HG02678 (cell line): ENCODE data around the gene LCN12.

Source experiments
- ATAC-seq: cut with Tn5 transposase; IDR thresholded peaks from one replicate; pipeline ENCODE4 v1.9.1; 2021; ENCODE audit warnings: mild to moderate bottlenecking, moderate library complexity; ENCODE audit not compliant: unreplicated experiment

The LCN12 gene

DNA sequence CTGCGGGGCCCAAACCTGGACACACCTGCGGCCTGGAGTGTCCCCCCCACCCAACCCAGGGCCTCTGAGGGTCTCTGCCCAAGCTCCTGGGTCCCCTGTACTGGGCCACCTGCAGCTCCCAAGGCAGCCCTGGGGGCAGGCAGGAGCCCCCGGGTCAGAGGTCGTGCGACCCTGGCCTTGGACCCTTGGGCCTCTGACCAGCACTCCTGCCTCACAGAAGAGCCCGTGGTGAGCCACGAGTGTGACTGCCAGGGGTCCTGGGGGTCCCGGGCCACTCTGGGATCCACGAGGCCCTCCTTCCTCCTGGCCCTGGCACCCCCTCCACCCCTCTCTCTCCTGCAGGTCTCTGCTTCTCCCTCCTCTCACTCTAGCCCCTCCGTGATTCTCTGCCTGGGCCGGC, 20.3 kb downstream of the LCN12 start:
- ATAC-seq, result no peak

- ATAC-seq, result no peak
Measured at GRCh38 chr9:136972743-136973142, 20.7 kb downstream of the LCN12 start.

DNA sequence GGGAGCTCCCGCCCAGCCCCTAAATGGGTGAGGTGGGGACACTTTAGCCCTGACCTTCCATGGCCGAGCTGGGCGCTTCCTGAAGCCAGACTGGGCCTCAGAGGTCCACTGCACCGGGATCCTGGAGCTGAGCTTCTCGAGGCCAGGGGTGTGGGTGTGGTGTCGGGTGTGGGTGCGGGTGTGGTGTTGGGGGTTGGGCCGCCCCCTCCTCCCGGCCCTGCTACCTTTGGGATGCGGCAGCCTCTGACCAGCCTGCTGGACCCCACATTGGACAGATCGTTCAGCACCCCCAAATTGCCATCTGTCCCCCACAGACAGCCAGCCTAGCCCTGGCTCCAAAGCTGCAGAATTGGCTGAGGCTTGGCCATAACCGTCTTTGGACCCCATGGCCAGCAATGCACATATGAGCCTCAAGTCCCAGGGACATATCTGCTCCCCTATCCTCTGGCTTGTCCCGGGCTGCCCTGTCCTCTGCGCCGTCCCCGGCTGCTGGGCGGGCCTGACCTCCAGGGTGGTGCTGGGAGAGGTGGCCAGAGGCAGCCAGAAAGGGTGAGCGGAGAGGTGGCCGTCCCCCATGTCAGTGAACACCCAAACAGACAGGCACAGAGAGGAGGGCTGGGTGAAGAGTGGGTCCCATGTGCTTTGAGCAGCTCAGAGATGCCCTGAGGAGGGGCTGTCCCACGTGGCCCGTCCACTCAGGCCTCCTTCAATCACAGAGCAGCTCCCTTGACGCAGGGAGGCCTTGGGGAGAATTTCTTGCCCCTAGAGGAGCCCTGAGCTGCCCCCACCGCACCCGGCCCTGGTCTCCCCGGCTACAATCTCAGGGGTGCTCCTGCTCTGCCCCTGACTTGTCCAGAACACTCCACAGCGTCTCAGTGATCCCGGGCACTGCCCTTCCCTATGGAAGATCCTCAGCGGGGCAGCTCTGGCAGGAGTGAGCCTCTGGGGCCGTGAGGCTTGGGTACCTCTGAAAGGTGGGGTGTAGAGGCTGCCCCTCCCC, 21.8 kb downstream of the LCN12 start:
- ATAC-seq, result no peak

- ATAC-seq, result no peak
Measured at GRCh38 chr9:136974817-136975535, 22.9 kb downstream of the LCN12 start.

GRCh38 chr9:136975644-136976043, 23.6 kb downstream of the LCN12 start:
- no peak for ATAC-seq

DNA sequence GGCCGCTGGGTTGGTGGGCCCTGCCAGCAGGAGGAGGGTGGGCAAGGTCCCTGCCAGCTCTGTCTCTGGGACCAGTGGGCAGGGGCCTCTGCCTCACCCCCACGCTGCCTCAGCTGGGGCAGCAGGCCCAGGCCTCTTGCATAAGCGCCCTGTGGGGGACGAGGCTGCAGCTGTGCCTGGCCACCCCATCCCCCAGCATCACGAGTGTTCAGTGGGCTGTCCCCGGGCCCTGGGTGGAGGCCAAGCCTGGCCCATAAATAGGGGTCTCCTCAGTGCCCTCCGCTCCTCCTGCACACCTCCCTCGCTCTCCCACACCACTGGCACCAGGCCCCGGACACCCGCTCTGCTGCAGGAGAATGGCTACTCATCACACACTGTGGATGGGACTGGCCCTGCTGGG, 25.1 kb downstream of the LCN12 start, which contains the start of gene PTGDS:
Gene PTGDS, plus strand, starts transcription at position 282 of the 400 bp plus-strand sequence. Its CDS starts 75 bp downstream, at position 357.
- ATAC-seq, result no peak

GRCh38 chr9:136977649-136978072, 25.6 kb downstream of the LCN12 start:
- ATAC-seq, result no peak

DNA sequence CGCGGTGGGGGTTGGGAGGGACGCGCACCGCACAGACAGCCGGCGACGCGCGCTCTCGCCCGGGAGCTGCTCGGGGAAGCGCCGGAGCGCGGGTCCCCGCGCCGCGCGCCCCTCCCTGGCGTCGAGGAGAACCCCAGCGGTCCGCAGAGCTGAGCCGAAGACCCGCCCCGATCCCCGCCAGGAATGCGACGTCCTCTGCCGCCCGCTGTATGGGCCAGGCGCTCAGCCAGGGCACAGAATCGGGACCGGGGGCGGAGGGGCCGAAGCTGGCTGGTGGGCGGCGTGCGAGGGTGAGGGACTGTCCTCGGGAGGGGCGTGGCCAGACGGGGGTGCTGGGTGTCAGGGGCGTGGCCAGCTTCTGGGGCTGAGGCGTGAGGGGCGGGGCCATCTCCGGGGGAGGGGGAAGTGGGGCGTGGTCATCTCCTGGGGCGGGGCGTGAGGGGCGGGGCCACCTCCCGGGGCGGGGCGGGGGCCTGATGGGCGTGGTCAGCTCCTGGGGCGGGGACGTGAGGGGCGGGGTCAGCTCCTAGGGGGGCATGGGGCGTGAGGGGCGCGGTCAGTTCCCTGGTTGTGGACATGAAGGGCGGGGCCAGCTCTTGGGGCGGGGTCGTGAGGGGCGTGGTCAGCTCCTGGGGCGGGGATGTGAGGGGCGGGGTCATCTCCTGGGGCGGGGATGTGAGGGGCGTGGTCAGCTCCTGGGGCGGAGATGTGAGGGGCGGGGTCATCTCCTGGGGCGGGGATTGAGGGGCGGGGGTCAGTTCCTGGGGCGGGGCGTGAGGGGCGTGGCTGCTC, 26.2 kb downstream of the LCN12 start:
- no peak for ATAC-seq

GRCh38 chr9:136978865-136979544, 26.9 kb downstream of the LCN12 start:
- no peak for ATAC-seq

DNA sequence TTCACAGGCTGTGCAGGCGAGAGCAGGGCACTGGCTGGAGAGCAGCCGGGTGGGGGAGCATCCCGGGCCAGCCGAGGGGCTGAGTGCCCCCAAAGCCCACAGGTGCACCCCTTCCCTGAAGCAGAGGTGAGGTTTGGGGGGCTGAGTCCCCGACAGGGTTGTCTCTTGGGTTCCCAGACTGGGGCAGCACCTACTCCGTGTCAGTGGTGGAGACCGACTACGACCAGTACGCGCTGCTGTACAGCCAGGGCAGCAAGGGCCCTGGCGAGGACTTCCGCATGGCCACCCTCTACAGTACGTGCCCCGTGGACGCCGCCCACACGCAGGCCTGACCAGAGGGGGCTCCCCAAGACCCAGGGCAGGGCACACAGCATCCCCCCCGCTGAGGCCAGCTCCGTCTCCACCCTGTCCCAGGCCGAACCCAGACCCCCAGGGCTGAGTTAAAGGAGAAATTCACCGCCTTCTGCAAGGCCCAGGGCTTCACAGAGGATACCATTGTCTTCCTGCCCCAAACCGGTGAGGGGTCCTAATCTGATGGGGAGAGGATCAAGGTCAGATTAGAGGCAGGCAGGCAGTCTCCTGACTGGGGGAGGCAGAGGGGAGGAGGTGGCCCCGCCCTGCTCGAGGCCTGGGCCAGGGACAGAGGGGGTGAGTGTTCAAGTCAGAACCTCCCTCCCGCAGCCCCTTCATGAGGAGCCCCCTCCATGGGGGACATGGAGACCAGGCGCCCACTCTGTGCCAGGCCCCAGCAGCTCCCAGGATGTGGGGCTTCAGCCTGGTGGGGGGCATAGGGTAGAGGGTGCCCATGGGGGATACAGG, 27.9 kb downstream of the LCN12 start:
- ATAC-seq, result no peak

DNA sequence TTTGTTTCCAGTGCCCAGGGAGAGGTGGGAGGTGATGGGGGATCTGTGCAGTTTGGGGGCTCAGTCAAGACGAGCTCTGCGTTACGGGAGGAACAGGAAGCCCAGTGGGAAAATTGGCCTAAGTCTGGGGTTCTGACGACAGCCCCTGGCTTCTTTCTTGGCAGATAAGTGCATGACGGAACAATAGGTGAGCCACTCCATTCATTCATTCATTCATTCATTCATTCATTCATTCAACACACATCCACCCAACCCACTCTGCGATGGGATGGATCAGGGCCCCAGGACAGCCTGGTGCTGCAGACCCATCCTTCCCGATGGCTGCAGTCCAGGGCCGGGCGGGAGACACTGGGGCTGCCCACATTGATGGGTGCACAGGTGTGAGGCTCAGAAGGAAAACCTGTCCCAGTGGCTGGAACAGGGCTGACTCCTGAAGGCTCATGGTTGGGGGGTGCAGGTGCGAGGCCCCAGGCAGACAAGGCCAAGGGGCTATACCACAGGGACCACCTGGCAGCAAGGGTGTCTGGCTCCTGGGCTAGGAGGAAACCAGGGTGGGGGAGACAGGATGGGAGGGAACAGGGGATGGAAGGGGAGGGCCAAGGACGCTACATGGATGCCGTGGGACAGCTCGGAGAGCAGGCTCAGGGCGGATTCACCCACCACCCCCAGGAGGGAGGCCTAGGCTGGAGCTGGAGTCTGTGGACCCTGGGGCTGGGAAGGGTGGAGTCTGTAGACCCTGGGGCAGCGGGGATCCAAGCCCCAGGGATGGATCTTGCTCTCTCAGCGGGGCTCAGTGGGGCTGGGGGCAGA, 28.8 kb downstream of the LCN12 start:
- no peak for ATAC-seq

DNA sequence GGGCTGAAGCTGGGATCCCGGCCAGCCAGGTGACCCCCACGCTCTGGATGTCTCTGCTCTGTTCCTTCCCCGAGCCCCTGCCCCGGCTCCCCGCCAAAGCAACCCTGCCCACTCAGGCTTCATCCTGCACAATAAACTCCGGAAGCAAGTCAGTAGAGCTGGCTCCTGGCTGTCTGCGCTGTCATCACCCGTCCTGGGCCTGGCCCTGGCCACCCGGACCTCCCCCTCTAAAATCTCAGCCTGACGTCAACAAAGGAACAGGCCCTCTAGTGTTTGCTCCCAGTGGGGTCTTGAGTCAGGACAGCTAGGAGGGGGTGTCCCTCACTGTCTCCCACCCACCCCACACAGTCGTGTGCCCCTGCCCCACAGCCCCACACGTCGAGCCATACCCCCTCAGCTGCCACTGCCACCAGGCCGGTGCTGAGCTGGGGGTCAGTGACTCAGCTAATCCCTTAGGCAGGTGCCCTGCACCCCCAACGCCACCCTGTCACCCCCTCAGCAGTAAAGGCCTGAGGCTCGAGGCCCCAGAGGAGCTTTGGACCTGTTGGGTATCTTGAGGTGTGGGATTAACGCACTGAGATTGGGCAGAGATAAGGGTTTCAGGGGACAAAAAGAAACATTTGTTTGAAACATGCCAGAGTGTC, 29.6 kb downstream of the LCN12 start:
- no peak for ATAC-seq

DNA sequence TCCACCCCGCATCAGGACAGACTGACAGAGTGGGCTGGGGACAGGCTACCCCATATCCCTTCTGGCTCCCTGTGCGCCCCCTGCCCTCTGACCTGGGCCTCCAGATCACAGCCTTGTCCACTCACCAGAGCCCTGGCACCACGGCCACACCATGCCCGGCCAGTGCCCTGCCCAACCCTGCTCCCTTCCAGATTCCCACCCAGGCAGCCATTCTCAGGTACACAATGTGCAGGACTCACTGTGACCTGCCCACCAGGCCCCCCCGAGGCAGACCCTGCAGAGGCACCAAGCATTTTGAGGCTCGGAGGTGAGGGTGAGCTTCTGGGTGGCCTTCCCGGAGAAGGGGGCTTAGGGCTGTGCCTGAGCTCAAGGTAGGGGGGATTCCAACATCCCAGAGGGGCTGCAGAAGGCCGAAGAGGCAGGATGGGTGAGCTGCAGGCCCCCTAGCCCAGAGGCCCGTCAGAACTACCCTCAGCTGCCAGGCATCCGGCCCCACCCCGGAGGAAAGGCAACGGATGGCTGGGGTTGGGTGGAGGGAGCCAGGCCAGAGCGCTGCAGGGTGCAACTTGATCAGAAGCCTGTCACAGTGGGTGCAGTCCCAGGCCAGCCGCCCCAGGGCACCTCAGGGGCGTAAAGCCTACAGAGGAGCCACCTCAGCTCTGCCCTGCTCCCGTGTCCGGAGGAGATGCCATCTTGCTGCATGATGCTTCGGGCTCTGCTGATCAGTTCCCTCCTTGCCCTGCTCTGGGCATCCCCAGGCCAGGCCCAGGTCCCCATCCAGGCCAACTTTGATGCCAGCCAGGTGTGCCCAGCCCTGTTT, 30.4 kb downstream of the LCN12 start, which contains the start of gene LCNL1:
Gene LCNL1, plus strand, starts transcription at position 762 of the 820 bp plus-strand sequence. CDS start 594 bp downstream, outside the sequence.
- ATAC-seq, result no peak

- ATAC-seq, result no peak
Measured at GRCh38 chr9:136983167-136983566, 31.1 kb downstream of the LCN12 start.

DNA sequence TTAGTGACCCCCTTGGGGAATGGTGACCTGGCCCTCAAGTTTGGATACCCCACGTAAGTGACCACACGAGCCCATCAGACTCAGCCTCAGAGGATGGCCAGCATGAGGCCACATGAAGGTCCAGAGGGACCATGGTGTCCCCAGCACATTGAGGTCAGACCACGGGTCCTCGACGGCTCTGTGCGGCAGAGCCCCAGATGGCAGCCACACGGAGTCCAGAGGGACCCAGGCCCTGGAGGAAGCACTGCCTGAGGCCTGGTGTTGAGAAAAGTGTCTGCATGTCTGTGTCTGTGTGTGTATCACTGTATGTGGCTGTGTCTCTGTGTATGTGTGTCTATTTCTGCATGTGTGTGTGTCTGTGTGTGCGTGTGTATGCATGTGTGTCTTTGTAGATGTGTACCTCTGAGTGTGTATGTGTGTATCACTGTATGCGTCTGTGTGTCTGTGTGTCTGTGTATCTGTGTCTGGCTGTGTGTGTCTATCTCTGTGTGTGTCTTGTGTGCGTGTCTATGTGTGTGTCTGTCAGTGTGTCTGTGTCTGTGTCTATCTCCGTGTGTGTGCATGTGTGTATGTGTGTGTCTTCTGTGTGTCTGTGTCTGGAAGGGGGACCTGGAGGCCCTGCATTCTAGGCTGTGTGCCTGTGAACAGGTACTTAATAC, 31.7 kb downstream of the LCN12 start:
- no peak for ATAC-seq

DNA sequence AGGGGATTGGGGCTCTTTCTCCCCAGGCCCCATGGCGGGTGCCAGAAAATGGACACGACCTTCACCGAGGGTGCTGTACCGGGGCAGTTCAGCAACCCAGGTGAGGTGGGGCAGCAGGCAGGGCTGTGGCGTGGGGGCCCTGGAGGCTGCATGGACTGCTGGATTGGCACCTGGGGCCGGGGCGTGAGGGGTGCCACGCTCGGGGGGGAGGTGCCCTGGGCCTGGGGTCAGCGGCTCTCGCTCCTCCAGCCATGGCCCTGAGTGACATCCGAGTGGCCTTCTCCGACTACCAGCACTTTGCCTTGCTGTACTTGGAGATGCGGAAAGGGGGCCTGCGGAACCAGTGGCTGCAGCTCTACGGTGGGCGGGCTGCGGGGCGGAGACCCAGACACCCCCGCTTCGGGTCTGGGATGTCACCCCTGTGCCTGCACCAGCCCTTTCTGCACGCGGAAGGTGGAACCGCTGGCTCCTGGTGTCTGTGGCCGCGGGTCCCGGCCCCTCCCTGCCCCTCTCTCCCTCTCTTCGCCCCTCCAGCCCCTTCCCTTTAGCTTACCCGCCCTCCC, 32.5 kb downstream of the LCN12 start:
- ATAC-seq, result no peak
